ENCODE results near the gene VWA1.

- TF ChIP-seq CTCF (IDR thresholded peaks at IDR 0.05), result no peak
- TF ChIP-seq SMAD3 (CRISPR knock-in tag; IDR thresholded peaks at IDR 0.05; ENCODE audit: borderline replicate concordance), result no peak
- TF ChIP-seq MAX (CRISPR knock-in tag; IDR thresholded peaks at IDR 0.05), result no peak
- no peak for TF ChIP-seq NFYB (CRISPR knock-in tag; conservative IDR thresholded peaks at IDR 0.05; ENCODE audit: low read depth)
Measured at GRCh38 chr1:1394116-1394515, 41.4 kb upstream of the VWA1 start.
